ENCODE results near the gene IQCM.
"Not testable (repeated sequence)": the region's sequence is repeated elsewhere in the genome, so short reads cannot be mapped to it uniquely, and the experiment has no call there.

IQCM gene

DNA sequence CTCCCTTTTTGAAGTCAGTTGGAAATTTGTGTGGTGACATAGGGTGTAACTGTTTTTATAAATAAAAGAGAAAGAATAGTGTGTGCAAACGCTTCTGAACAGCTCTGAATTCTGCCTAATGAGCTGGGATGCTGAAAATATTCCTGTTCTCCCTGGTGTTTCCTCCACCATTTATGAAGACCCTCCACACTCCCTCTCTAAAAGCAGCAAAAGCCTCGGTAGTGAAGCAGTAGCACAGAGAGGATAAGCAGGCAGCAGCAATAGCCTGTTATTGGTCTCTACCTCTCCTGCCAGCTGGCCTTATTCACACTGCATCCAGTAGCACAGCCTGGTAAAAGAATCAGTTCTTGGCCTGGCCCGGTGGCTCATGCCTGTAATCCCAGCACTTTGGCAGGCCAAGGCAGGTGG is 406.1 kb downstream of the IQCM start:
- DNase-seq, result no peak

DNA sequence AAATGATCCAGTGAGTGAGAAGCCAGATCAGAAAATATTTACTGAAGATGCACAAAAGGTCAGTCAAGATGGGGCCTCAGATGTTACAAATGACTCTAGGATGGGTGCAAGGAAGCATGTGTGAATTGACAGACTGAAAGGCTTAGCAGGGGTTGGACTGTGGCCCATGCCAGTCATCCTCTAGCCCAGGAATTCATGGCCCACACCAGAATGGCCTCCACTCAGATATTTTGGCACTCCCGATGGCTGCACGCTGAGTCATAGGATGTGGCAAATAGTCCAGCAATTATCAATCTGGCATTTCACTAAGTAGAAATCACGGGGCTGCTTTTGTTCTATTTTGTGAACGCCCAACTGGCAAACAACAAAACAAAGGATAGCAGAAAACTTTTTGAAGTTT is 406.5 kb downstream of the IQCM start:
- no peak for DNase-seq

DNA sequence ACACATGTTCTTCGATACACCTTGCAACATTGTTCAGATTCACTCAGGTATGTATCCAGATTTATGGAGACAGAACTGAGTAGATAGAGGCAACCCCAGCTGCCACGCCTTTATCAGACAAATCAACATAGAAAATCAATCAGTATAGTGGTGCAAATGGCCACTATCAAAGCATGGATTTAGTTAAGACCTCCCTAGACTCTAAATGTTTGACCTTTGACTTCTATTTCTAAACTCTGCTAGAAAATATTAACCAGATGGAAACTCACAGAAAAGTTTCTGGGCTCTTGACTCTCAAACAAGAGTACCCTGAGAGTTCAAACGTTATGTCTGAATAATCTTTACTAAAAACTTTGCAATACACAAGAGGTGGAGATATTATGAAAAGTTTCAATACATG is 411.5 kb downstream of the IQCM start:
- DNase-seq, result no peak

DNA sequence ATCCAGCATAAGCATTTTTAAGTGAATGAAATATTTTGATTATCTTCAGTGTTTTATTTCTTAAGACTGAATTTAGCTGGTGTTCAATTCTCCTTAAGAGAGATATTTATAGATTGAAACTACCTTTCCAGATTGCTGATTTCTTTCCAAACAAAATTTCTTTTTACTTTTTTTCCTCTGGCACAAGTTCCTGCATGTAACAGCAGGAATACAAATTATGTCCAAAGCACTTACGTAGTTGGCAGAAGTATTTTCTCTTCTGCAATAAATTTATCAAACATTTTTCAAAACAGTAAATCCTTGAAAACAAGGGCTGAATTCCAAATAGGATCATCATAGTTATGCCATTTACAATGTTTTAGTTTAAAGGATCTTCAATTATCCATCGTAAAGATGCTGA is 412.6 kb downstream of the IQCM start:
- no peak for DNase-seq

DNA sequence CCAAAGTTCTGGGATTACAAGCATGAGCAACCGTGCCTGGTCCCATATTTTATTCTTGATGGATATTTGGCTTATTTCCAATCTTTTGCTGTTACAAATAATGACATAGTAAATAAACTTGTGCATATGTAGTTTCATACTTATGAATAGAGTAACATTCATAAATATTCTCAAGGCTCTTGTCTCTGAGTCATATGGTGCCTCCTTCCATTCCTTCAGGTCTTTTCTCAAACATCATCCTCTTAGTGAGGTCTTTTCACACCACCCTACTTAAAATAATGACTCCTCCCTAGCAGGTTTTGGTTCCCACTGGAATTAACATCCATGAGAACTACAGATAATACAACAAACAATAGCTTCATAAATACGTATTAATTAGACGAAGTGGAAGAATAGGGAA is 416.6 kb downstream of the IQCM start:
- no peak for DNase-seq

DNA sequence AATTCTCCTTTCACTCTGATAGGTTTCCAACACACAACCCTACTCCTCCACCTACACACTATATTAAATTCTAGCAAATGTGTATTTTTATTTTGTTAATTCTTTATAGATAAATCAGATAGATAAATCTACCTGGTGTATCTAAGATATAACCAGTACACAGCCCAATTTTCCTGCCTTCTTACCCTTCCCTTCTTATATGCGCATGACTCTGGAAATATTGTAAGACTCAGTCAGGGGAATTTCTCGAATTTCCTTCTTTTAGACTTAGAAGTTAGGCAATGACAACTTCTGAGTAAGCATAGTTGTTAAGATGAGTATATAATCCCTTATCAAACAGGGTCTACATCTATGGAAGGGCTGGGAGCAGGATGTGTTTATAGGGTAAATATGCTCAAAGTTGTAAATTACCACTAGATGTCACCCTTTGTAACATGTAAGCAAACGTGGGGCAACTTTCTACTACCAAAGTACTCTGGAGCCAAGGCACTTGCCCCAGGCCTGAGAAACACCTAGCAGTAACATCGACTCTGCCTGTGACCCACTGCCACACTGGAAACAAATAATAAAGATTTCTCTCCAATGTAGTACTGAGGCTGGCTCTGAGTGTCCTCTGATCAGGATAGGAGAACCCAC is 444.7 kb downstream of the IQCM start:
- no peak for DNase-seq

DNA sequence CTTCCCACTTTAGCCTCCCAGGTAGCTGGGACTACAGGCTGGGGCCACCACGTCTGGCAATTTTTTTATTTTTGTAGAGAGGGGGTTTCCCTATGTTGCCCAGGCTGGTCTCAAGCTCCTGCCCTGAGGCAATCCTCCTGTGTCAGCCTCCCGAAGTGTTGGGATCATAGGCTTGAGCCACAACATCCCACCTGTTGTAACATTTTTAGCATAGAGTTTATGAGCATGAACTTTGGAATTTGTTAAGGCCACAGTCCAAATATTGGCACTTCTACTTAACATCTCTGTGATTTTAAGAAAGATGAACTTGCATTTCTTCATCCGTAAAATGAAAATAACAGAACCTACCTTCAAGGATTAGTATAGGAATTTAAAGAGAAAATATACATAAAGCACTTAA is 445.6 kb downstream of the IQCM start:
- DNase-seq, result no peak

DNA sequence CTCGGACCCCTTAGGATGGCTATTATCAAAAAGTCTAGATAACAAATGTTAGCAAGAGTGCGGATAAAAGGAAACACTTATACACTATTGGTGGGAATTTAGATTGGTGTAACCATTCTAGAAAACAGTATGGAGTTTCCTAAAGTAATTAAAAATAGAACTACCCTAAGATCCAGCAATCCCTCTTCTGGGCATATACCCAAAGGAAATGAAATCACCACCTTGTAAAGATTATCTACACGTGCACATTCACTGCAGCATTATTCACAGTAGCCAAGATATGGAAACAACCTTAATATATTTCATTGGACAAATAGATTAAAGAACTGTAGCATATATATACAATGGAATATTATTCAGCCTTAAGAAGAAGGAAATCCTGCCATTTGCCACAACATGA is 462.4 kb downstream of the IQCM start:
- no peak for DNase-seq

DNA sequence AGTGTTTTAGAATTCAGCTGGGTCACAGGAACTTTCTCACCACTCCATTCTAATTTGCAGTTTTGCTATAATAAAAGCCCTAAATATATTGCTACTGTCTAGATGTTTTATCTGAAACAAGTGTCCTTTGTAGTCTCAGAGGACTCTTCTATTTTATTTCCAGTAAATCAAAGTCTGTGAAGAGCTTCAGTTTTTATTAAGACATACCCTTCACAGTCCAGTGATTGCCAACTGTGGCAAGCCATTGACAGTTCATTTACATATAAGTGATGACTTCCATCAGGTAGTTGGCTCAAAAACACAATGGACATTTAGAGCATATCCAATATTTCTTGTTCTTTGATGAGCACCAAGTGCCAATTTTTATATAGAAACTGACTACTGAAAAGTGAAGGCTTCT is 466.1 kb downstream of the IQCM start:
- DNase-seq, result no peak

DNA sequence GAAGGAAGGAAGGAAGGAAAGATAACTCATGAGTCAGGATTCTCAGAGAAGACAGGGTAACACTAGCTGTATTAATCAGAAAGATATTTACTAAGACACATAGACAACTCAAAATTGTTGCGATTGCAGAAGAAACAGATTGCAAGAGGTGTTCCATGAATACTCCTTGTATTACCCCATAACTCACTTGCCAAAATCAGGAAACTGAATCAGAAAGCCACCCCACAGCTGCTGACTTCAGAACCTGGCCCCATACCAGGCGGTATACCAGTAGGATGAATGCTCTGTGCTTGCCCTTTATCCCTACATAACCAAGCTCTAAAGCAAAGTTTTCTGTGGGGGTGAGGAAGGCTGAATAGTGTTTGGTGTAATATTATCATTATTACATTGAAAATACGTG is 468.5 kb downstream of the IQCM start:
- DNase-seq, result no peak

DNA sequence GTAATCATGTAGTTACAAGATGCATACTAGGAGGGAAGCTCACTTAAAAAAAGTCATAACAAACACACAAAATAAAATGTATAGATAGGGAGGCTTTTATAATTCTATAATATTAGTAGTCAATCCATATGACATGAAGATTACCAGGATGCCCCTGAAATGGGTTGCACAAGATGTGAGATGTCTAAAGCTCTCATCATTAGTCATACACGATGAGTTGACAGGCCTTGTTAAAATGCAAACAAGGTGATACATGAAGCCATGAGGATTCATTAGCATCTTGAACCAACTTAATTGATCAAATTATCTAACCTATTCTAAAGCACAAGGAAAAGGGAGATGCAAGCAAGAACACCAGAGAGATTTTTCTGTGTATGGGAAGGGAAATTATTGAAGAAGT is 470.2 kb downstream of the IQCM start:
- no peak for DNase-seq

DNA sequence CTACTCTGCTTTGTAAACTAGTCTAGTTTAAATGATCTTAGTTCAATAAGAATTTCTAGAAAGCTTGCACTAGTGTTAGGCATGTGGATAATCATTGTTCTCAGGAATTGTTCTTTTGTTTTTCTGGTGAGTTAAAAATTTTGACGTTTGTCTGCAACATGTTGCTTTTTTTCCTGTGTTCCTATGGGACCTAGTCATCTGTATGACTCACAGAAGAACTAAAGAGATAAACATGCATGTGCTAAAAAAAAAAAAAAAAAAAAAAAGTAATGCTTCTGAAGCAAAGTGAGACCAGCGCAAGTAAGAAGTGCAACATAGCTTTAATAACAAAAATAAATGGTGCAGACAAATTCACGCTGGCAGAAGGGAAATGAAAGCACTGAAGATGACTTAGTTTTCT is 471.2 kb downstream of the IQCM start:
- no peak for DNase-seq

DNA sequence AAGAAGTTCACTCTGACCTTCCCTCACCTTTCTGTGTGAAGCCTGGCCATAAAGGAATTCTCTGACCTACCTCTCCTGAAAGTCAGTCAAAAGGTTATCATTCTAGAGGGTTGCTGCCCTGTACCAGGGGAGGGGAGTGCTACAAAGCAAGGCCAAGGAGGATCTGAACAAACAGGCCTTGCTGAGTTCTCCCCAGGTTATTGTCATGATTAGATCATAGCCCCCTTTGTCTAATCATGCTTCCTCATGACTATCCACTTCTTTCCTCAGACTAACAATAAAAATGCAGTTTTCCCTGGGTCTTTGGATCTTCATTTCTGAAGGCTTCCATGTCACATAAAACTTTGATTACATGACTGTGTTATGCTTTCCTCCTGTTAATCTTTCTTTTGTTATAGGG is 472.0 kb downstream of the IQCM start:
- DNase-seq, result no peak

DNA sequence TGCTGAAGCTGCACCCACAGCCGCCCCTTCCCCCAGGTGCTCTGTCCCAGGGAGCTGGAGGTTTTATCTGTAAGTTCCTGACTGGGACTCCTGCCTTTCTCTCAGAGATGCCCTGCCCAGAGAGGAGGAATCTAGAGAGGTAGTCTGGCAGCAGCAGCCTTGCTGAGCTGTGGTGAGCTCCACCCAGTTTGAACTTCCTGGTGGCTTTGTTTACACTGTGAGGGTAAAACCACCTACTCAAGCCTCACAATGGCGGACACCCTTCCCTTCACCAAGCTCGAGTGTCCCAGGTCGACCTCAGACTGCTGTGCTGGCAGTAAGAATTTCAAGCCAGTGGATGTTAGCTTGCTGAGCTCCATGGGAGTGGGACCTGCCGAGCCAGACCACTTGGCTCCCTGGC is 474.5 kb downstream of the IQCM start:
- DNase-seq, result not testable (repeated sequence)

DNA sequence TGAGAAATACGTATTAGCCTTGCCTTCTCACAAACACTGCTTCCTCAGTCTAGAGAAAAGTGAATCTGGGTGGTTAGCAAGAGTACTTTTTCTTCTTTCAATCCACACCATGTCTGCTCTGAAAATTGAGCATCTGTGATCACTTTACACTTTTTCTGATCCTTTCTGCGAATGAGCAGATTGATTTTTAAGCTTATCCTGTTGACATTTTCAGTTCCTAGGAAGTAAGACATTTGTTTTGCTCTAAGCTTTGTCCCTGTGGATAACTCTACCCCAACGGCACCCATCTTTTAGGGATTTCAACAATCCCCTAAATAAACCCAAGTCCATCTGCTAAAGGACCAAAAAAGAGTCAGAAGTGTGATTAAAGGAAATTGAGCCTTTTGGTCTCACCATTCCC is 487.5 kb downstream of the IQCM start:
- DNase-seq, result no peak

DNA sequence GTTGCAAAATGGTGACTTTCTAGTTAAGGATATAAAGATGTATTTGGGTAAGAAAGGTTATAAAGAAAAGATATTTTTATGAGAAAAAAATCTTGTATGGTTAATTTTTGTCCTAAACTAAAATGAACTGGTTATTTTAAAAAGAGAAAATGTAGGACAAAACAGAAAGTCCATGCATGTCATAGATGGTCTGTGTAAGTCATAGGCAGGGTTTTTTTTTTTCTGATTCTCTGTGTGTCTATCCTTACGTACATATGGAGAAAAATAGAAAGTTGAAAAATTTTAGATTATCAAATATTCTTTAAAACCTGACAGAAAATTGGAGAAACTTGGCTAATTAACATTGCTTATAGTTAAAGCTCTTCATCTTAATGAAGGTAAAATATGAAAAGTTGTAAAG is 493.4 kb downstream of the IQCM start:
- DNase-seq, result no peak

DNA sequence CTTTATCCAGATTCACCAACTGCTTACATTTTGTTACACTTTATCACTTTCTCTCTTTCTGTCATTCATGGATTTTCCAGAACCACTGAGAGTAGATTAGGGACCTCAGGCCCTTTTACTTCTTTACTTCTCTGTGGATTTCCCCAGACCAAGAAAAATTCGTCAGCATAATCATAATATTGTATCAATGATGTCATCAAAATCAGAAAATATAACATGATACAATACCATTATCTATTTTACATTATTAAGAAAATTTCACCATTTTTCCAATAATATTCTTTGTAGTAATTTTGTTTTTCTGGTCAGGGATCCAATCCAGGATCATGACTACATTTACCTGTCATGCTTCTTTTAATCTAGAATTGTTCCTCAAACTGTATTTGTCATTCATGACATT is 494.2 kb downstream of the IQCM start:
- no peak for DNase-seq

DNA sequence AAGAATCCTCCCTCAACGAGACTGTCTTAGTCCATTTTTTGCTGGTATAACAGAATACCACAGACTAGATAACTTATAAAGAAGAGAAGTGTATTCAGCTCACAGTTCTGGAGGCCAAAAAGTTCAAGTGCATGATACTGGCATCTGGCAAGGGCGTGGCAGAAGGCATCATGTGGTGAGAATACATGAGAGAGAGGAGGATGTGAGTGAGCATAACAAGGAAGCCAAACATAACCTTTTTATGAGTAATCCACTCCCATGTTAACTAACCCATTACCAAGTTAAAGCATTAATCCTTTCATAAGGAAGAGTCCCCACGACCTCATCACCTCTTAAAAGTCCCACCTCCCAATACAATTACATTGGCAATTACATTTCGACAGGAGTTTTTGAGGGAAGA is 504.6 kb downstream of the IQCM start:
- no peak for DNase-seq

DNA sequence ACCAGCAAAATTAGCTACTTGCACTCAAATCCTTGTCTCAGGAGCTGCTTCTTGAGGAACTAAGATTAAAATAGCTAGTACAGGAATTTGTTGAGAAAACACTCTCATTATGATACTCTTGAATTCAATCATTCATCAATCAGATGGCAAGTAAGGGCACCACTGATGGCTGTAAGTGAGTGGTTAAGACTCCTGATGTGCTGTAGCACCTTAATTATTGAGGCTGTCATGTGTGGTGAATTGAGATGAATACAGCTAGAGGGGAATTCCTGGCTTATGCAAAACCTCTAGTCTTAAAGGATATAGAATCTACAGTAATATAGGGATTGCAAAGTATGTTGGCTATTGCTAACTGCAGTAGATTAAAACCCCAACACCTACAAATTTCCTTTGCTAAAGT is 509.1 kb downstream of the IQCM start:
- DNase-seq, result no peak

Measured in SIG-M5 (cell line).